Keratinocyte (primary cell): ENCODE measurements around the gene MIB2. TPM values are rescaled to one million over a fixed set of nuclear protein-coding genes. Genes with fewer than 3 reads are reported as not detected.

Source experiments
- DNase-seq: peaks from one replicate; pipeline ENCODE4 v3.0.0-alpha.2; 2011; ENCODE audit warnings: low read depth, missing footprints, low spot score
- FAIRE-seq: peaks from 2 replicates; lab custom pipeline; 2011; peaks lifted over from hg19 to GRCh38; lab: Jason Lieb, UNC
- H2AFZ ChIP-seq: 2 replicates; pipeline ENCODE4 v1.6.0; 2012; ENCODE audit warnings: low read length, control low read depth, inconsistent platforms; ENCODE audit not compliant: control insufficient read depth
- H3K27ac ChIP-seq: 2 replicates; pipeline ENCODE4 v1.5.1; 2011; ENCODE audit warnings: low read length; ENCODE audit not compliant: control insufficient read depth, insufficient read depth
- H3K27me3 ChIP-seq: 3 replicates; pipeline ENCODE4 v1.6.0; 2011; ENCODE audit warnings: low read length; ENCODE audit not compliant: control insufficient read depth, insufficient read depth; ENCODE audit errors: extremely low read depth
- H3K36me3 ChIP-seq, 2 experiments: 2 replicates in 1 of 2; 3 replicates in 1 of 2; pipeline ENCODE4 v1.5.1; 2011; ENCODE audit warnings: low read length in 2 of 2, mild to moderate bottlenecking in 1 of 2; ENCODE audit not compliant: control insufficient read depth in 2 of 2, insufficient read depth in 2 of 2; ENCODE audit errors: extremely low read depth in 1 of 2
- H3K4me1 ChIP-seq: 3 replicates; pipeline ENCODE4 v1.5.1; 2011; ENCODE audit warnings: low read length; ENCODE audit not compliant: control insufficient read depth, insufficient read depth; ENCODE audit errors: extremely low read depth
- H3K4me2 ChIP-seq: 3 replicates; pipeline ENCODE4 v1.6.0; 2011; ENCODE audit warnings: low read depth, low read length; ENCODE audit not compliant: control insufficient read depth, insufficient read depth; ENCODE audit errors: extremely low read depth
- H3K4me3 ChIP-seq, 3 experiments: fragments of 200-600 bp in 1 of 3; sonication (generic) in 1 of 3; 2 replicates in 2 of 3; 3 replicates in 1 of 3; pipeline ENCODE4 v1.5.1; 2011 to 2016; ENCODE audit warnings: low read length in 3 of 3, mild to moderate bottlenecking in 3 of 3, control low read depth in 2 of 3, inconsistent platforms in 1 of 3, low read depth in 1 of 3, mixed read lengths in 1 of 3, mixed run types in 1 of 3, moderate library complexity in 1 of 3; ENCODE audit not compliant: control insufficient read depth in 2 of 3, insufficient read depth in 2 of 3; ENCODE audit errors: extremely low read depth in 1 of 3
- H3K79me2 ChIP-seq: 2 replicates; pipeline ENCODE4 v1.6.0; 2012; ENCODE audit warnings: low read length; ENCODE audit not compliant: control insufficient read depth, insufficient read depth
- H3K9ac ChIP-seq: 3 replicates; pipeline ENCODE4 v1.6.0; 2011; ENCODE audit warnings: low read length; ENCODE audit not compliant: control insufficient read depth, insufficient read depth; ENCODE audit errors: extremely low read depth
- H3K9me1 ChIP-seq: 3 replicates; pipeline ENCODE4 v1.6.0; 2011; ENCODE audit warnings: low read length; ENCODE audit not compliant: control insufficient read depth, insufficient read depth; ENCODE audit errors: extremely low read depth
- H3K9me3 ChIP-seq: 2 replicates; pipeline ENCODE4 v1.5.1; 2012; ENCODE audit warnings: low read depth, low read length; ENCODE audit not compliant: control insufficient read depth
- H4K20me1 ChIP-seq: 3 replicates; pipeline ENCODE4 v1.6.0; 2011; ENCODE audit warnings: low read length; ENCODE audit not compliant: control insufficient read depth, insufficient read depth; ENCODE audit errors: extremely low read depth
- CTCF ChIP-seq, 3 experiments: IDR thresholded peaks in 1 of 3; conservative IDR thresholded peaks in 1 of 3; optimal IDR thresholded peaks in 1 of 3; 2 replicates in 2 of 3; 3 replicates in 1 of 3; pipeline versions ENCODE3 to v1.5.1; 2011; ENCODE audit warnings: low read length in 3 of 3, mild to moderate bottlenecking in 3 of 3, moderate library complexity in 2 of 3, control low read depth in 1 of 3, inconsistent platforms in 1 of 3; ENCODE audit not compliant: insufficient read depth in 2 of 3; ENCODE audit errors: extremely low read depth in 1 of 3
- EZH2 ChIP-seq: IDR thresholded peaks from one replicate; pipeline ENCODE4 v1.6.1; 2012; ENCODE audit warnings: inconsistent platforms, mild to moderate bottlenecking, low read length, moderate library complexity
- dilution Hi-C: fragments of 300-500 bp; cut with MboI; formaldehyde crosslinking; loops from one replicate; pipeline ENCODE4 v1.7.0; 2020; ENCODE audit warnings: low sequenced_read_pairs; ENCODE audit not compliant: extremely low pct_ligation_motif_present
- polyA plus RNA-seq, 5 experiments: library from polyadenylated mRNA; depleted of rRNA in 3 of 5; stranded (reverse) in 3 of 5; stranded (forward) in 1 of 5; unstranded in 1 of 5; fragments of >200 nt; gene quantifications; 1 replicate in 1 of 5; 2 replicates in 3 of 5; 3 replicates in 1 of 5; pipeline versions ENCODE4 v1.2.1 to v1.2.3, GENCODE V29; 2011 to 2012; ENCODE audit warnings: missing spikeins in 2 of 5, low read depth in 1 of 5, low replicate concordance in 1 of 5

MIB2 gene
- polyA plus RNA-seq, 1 donor (not counting 4 experiments of a cell fraction or from before 2014, with no cell fraction given): 13.9 TPM

GRCh38 chr1:1599030-1599934, 16.0 kb upstream of the MIB2 start:
- Histone ChIP-seq H2AFZ (peak overlapping the region; percentile 9), H3K9ac (no peak overlapping the region), H3K4me1 (peaks cover 7% of the 10 kb centered on the region), H3K27ac (no peak overlapping the region), H3K9me1 (no peaks in the 10 kb centered on the region), H3K4me3 (peak overlapping the region in 2 of 3 experiments; percentile 22 to 27), H3K4me2 (peak overlapping the region; percentile 45), H3K36me3 (no peaks in the 10 kb centered on the region), H3K9me3 (no peaks in the 10 kb centered on the region), H3K79me2 (no peaks in the 10 kb centered on the region), H4K20me1 (no peaks in the 10 kb centered on the region), H3K27me3 (peaks cover 21% of the 10 kb centered on the region)
- TF ChIP-seq CTCF (optimal IDR thresholded peaks at IDR 0.05 in 1 of 3, IDR thresholded peaks at IDR 0.05 in 1 of 3, conservative IDR thresholded peaks at IDR 0.05 in 1 of 3; ENCODE audit: extremely low read depth in 1 of 3, insufficient read depth in 2 of 3, low read length in 3 of 3) (peak in 1 of 3 experiments; percentile 45), EZH2 (no peak)
- DNase-seq: no peak
- dilution Hi-C loops: no loop called here
- FAIRE-seq: no peak

- TF ChIP-seq CTCF (optimal IDR thresholded peaks at IDR 0.05 in 1 of 3, IDR thresholded peaks at IDR 0.05 in 1 of 3, conservative IDR thresholded peaks at IDR 0.05 in 1 of 3; ENCODE audit: extremely low read depth in 1 of 3, insufficient read depth in 2 of 3, low read length in 3 of 3): no peak
- no peak for TF ChIP-seq EZH2
- peak within 1 kb of the TSS; percentile 78 for H3K4me2 ChIP-seq
- FAIRE-seq: no peak
- H4K20me1 ChIP-seq: no peaks in the 10 kb centered on the region
- peak within 1 kb of the TSS; percentile 63 for H2AFZ ChIP-seq
- no peak for DNase-seq
- peaks cover 21% of the 10 kb centered on the region for H3K27me3 ChIP-seq
- dilution Hi-C loops: no loop called here
- H3K4me1 ChIP-seq: peaks cover 2% of the 10 kb centered on the region
- no peak within 1 kb of the TSS for H3K9ac ChIP-seq
- H3K27ac ChIP-seq: no peak within 1 kb of the TSS
- peak within 1 kb of the TSS; percentile 39 to 58 (median 43) for H3K4me3 ChIP-seq
- H3K9me3 ChIP-seq: no peaks in the 10 kb centered on the region
- no peaks in the 10 kb centered on the region for H3K36me3 ChIP-seq
- H3K79me2 ChIP-seq: no peaks in the 10 kb centered on the region
- no peaks in the 10 kb centered on the region for H3K9me1 ChIP-seq
Observed at GRCh38 chr1:1599935-1600860, 15.1 kb upstream of the MIB2 start, which contains the start of gene FNDC10. FNDC10 (minus strand) TSS chr1:1600135; CDS start chr1:1600015, 120 bp downstream.
